H1 (cell line): ENCODE measurements around the gene SPRING1. TPM values are rescaled to one million over a fixed set of nuclear protein-coding genes. Genes with fewer than 3 reads are reported as not detected.

Source experiments
- CTCF ChIA-PET: fragments of 300-600 bp; sonication (Branson Sonifier 250); formaldehyde crosslinking; loops from one replicate; lab custom pipeline; 2021; ENCODE audit not compliant: partially characterized antibody; lab: Charles Lee
- POLR2A ChIA-PET: fragments of 300-600 bp; sonication (Branson Sonifier 250); formaldehyde crosslinking; loops from one replicate; lab custom pipeline; 2021; ENCODE audit warnings: inconsistent platforms; ENCODE audit not compliant: partially characterized antibody; lab: Charles Lee
- DNase-seq, 2 experiments: peaks; one replicate each; pipeline versions ENCODE4 v3.0.0 to v3.0.0-alpha.2; 2010 to 2022; ENCODE audit warnings: low spot score in 2 of 2, low read depth in 1 of 2, mixed read lengths in 1 of 2
- FAIRE-seq: peaks from 2 replicates; lab custom pipeline; 2011; peaks lifted over from hg19 to GRCh38; lab: Jason Lieb, UNC
- H2AFZ ChIP-seq: 2 replicates; pipeline ENCODE4 v1.8.1; 2012; ENCODE audit warnings: low read length, inconsistent platforms
- H2AK5ac ChIP-seq: 2 replicates; pipeline ENCODE4 v1.6.1; 2013; ENCODE audit warnings: low read depth, low read length
- H2BK120ac ChIP-seq: replicated peaks from 2 replicates; pipeline ENCODE3; 2013; ENCODE audit warnings: low read depth, low read length, inconsistent platforms
- H2BK12ac ChIP-seq: 2 replicates; pipeline ENCODE4 v1.6.1; 2013; ENCODE audit warnings: low read depth, low read length
- H2BK15ac ChIP-seq: 2 replicates; pipeline ENCODE4 v1.6.1; 2013; ENCODE audit warnings: low read length
- H2BK20ac ChIP-seq: 2 replicates; pipeline ENCODE4 v1.6.1; 2013; ENCODE audit warnings: low read length
- H2BK5ac ChIP-seq: 2 replicates; pipeline ENCODE4 v1.6.1; 2013; ENCODE audit warnings: low read depth, low read length
- H3K14ac ChIP-seq: 2 replicates; pipeline ENCODE4 v1.6.1; 2013; ENCODE audit warnings: inconsistent platforms; ENCODE audit not compliant: insufficient read length
- H3K18ac ChIP-seq: 2 replicates; pipeline ENCODE4 v1.6.1; 2013; ENCODE audit warnings: low read length; ENCODE audit errors: extremely low read depth
- H3K23ac ChIP-seq: 2 replicates; pipeline ENCODE4 v1.6.1; 2013; ENCODE audit warnings: inconsistent platforms; ENCODE audit not compliant: insufficient read length
- H3K23me2 ChIP-seq: 2 replicates; pipeline ENCODE4 v1.6.1; 2013; ENCODE audit warnings: low read depth, low read length
- H3K27ac ChIP-seq: 2 replicates; pipeline ENCODE4 v1.6.1; 2011; ENCODE audit warnings: low read depth, low read length, inconsistent platforms
- H3K27me3 ChIP-seq, 4 experiments: replicated peaks in 1 of 4; 1 replicate in 1 of 4; 2 replicates in 3 of 4; pipeline versions ENCODE4 v1.6.1 to v1.8.1; 2011 to 2013; ENCODE audit warnings: low read length in 3 of 4, mild to moderate bottlenecking in 3 of 4, inconsistent platforms in 2 of 4, mixed read lengths in 2 of 4, moderate library complexity in 1 of 4; ENCODE audit not compliant: control insufficient read depth in 3 of 4, insufficient read depth in 3 of 4; ENCODE audit errors: extremely low read depth in 1 of 4
- H3K36me3 ChIP-seq, 4 experiments: 2 replicates each; pipeline versions ENCODE4 v1.6.1 to v1.8.1; 2011 to 2013; ENCODE audit warnings: mild to moderate bottlenecking in 4 of 4, low read length in 3 of 4, moderate library complexity in 2 of 4, control low read depth in 1 of 4, inconsistent platforms in 1 of 4; ENCODE audit not compliant: insufficient read depth in 4 of 4, control insufficient read depth in 2 of 4
- H3K4ac ChIP-seq: replicated peaks from 2 replicates; pipeline ENCODE3; 2013; ENCODE audit warnings: low read length, low read depth, mixed read lengths, inconsistent platforms; ENCODE audit not compliant: insufficient read length
- H3K4me1 ChIP-seq, 4 experiments: replicated peaks in 1 of 4; 1 replicate in 1 of 4; 2 replicates in 3 of 4; pipeline versions ENCODE4 v1.6.1 to v1.8.1; 2011 to 2013; ENCODE audit warnings: low read length in 3 of 4, inconsistent platforms in 2 of 4, mixed read lengths in 1 of 4; ENCODE audit not compliant: insufficient read depth in 4 of 4, control insufficient read depth in 3 of 4
- H3K4me2 ChIP-seq, 2 experiments: 2 replicates each; pipeline versions ENCODE4 v1.6.1 to v1.8.1; 2011 to 2013; ENCODE audit warnings: low read depth in 2 of 2, low read length in 2 of 2, control low read depth in 1 of 2, inconsistent platforms in 1 of 2, mild to moderate bottlenecking in 1 of 2; ENCODE audit not compliant: insufficient read depth in 1 of 2
- H3K4me3 ChIP-seq, 4 experiments: fragments of 200-600, 300-600 bp in 1 of 4; sonication (generic), shearing (Covaris generic), sonication (Bioruptor Twin) in 1 of 4; 2 replicates each; pipeline versions ENCODE4 v1.5.1 to v1.8.1; 2011 to 2016; ENCODE audit warnings: low read length in 4 of 4, low read depth in 3 of 4, control low read depth in 2 of 4, inconsistent platforms in 2 of 4, mild to moderate bottlenecking in 2 of 4, mixed read lengths in 1 of 4, moderate library complexity in 1 of 4; ENCODE audit not compliant: insufficient read depth in 2 of 4; ENCODE audit errors: extremely low read depth in 1 of 4
- H3K56ac ChIP-seq: replicated peaks from 2 replicates; pipeline ENCODE3; 2013; ENCODE audit warnings: low read depth, mild to moderate bottlenecking, mixed read lengths, low read length, inconsistent platforms; ENCODE audit not compliant: insufficient read length
- H3K79me1 ChIP-seq: 2 replicates; pipeline ENCODE4 v1.6.1; 2013; ENCODE audit warnings: low read depth, low read length, control low read depth
- H3K79me2 ChIP-seq, 2 experiments: 2 replicates each; pipeline versions ENCODE4 v1.6.1 to v1.8.1; 2012 to 2013; ENCODE audit warnings: low read length in 2 of 2, mild to moderate bottlenecking in 2 of 2, inconsistent platforms in 1 of 2; ENCODE audit not compliant: insufficient read depth in 2 of 2, control insufficient read depth in 1 of 2
- H3K9ac ChIP-seq, 4 experiments: replicated peaks in 1 of 4; 1 replicate in 1 of 4; 2 replicates in 3 of 4; pipeline versions ENCODE4 v1.6.1 to v1.8.1; 2011 to 2013; ENCODE audit warnings: low read depth in 3 of 4, low read length in 3 of 4, control low read depth in 2 of 4, mild to moderate bottlenecking in 2 of 4, moderate library complexity in 2 of 4, inconsistent platforms in 1 of 4; ENCODE audit errors: extremely low read depth in 1 of 4
- H3K9me3 ChIP-seq, 2 experiments: 2 replicates each; pipeline versions ENCODE4 v1.6.1 to v1.8.1; 2012 to 2013; ENCODE audit warnings: mild to moderate bottlenecking in 2 of 2, moderate library complexity in 2 of 2, control low read depth in 1 of 2, inconsistent platforms in 1 of 2, low read depth in 1 of 2, low read length in 1 of 2, mixed read lengths in 1 of 2; ENCODE audit not compliant: insufficient read depth in 2 of 2
- H4K20me1 ChIP-seq, 2 experiments: replicated peaks in 1 of 2; 2 replicates each; pipeline versions ENCODE3 to v1.8.1; 2011 to 2013; ENCODE audit warnings: inconsistent platforms in 2 of 2, low read length in 2 of 2, mild to moderate bottlenecking in 1 of 2; ENCODE audit not compliant: insufficient read depth in 2 of 2, control insufficient read depth in 1 of 2
- H4K5ac ChIP-seq: 2 replicates; pipeline ENCODE4 v1.6.1; 2013; ENCODE audit warnings: low read length, low read depth, mixed read lengths, inconsistent platforms; ENCODE audit not compliant: insufficient read length
- H4K8ac ChIP-seq: 2 replicates; pipeline ENCODE4 v1.8.0; 2013; ENCODE audit warnings: mild to moderate bottlenecking, moderate library complexity, low read length, inconsistent platforms; ENCODE audit not compliant: insufficient read depth; ENCODE audit errors: extremely low read depth
- H4K91ac ChIP-seq: replicated peaks from 2 replicates; pipeline ENCODE3; 2013; ENCODE audit warnings: low read length, mixed read lengths, inconsistent platforms; ENCODE audit not compliant: insufficient read length
- ATF2 ChIP-seq: IDR thresholded peaks from 2 replicates; pipeline ENCODE4 v1.6.1; 2012; ENCODE audit warnings: low read length, inconsistent platforms
- CBX5 ChIP-seq: fragments of 300-800, 300-1000 bp; sonication (generic); IDR thresholded peaks from 2 replicates; pipeline ENCODE4 v1.7.1; 2016; ENCODE audit warnings: antibody characterized with exemption, low read length, low read depth
- CBX8 ChIP-seq: fragments of 300-800, 300-1000 bp; sonication (generic); IDR thresholded peaks from 2 replicates; pipeline ENCODE4 v1.7.1; 2016; ENCODE audit warnings: low read depth, low read length, borderline replicate concordance
- CHD1 ChIP-seq: IDR thresholded peaks from 2 replicates; pipeline ENCODE4 v1.6.1; 2012; ENCODE audit warnings: low read depth, low read length, improper control_type of control experiment
- CHD2 ChIP-seq: IDR thresholded peaks from 2 replicates; pipeline ENCODE4 v1.6.1; 2012; ENCODE audit warnings: low read length, improper control_type of control experiment
- EZH2 ChIP-seq: fragments of 200-600 bp; sonication (generic); IDR thresholded peaks from 2 replicates; pipeline ENCODE4 v1.7.1; 2012; ENCODE audit warnings: low read depth, mild to moderate bottlenecking, moderate library complexity, low read length, inconsistent platforms; ENCODE audit not compliant: severe bottlenecking
- GABPA ChIP-seq: IDR thresholded peaks from 2 replicates; pipeline ENCODE4 v1.6.1; 2011; ENCODE audit warnings: mild to moderate bottlenecking, low read length, moderate library complexity, borderline replicate concordance; ENCODE audit not compliant: insufficient read depth
- HDAC2 ChIP-seq, 2 experiments: fragments of 300-600 bp in 1 of 2; sonication (generic) in 1 of 2; IDR thresholded peaks; 2 replicates each; pipeline ENCODE4 v1.6.1; 2011 to 2012; ENCODE audit warnings: low read depth in 2 of 2, low read length in 2 of 2, mild to moderate bottlenecking in 2 of 2, moderate library complexity in 2 of 2, borderline replicate concordance in 1 of 2, inconsistent platforms in 1 of 2
- JUN ChIP-seq: IDR thresholded peaks from 2 replicates; pipeline ENCODE4 v1.6.1; 2011; ENCODE audit warnings: low read depth, mild to moderate bottlenecking, improper control_type of control experiment, low read length
- JUND ChIP-seq: IDR thresholded peaks from 2 replicates; pipeline ENCODE4 v1.6.1; 2011; ENCODE audit warnings: mild to moderate bottlenecking, improper control_type of control experiment, low read length
- KDM4A ChIP-seq: IDR thresholded peaks from one replicate; pipeline ENCODE4 v1.7.1; 2012; ENCODE audit warnings: low read depth, mild to moderate bottlenecking, moderate library complexity, low read length, inconsistent platforms; ENCODE audit not compliant: severe bottlenecking
- MAFK ChIP-seq: IDR thresholded peaks from 2 replicates; pipeline ENCODE4 v1.6.1; 2012; ENCODE audit warnings: low read depth, mild to moderate bottlenecking, improper control_type of control experiment, low read length
- TEAD4 ChIP-seq: IDR thresholded peaks from 2 replicates; pipeline ENCODE4 v1.6.1; 2012; ENCODE audit warnings: low read depth, low read length, inconsistent platforms, mixed read lengths
- WGBS, 2 experiments: shearing (Covaris generic) in 1 of 2; methylation state at CpG; one replicate each; pipeline versions ENCODE4 v1.1.6 to v1.1.7; 2013 to 2015; ENCODE audit warnings: low lambda C conversion rate in 2 of 2, mixed read lengths in 2 of 2, inconsistent platforms in 1 of 2, low coverage in 1 of 2, missing lambda C conversion rate in 1 of 2; ENCODE audit not compliant: insufficient replicate concordance in 2 of 2, insufficient coverage in 1 of 2, insufficient read length in 1 of 2; ENCODE audit errors: extremely low coverage in 1 of 2, missing lambda C conversion rate in 1 of 2; 5-methylcytosine and 5-hydroxymethylcytosine counted together
- polyA plus RNA-seq, 7 experiments: library from polyadenylated mRNA; depleted of rRNA in 3 of 7; stranded (reverse) in 5 of 7; unstranded in 2 of 7; fragments of >200 nt in 5 of 7; fragments of 200-250 nt in 2 of 7; gene quantifications; 1 replicate in 5 of 7; 2 replicates in 1 of 7; 4 replicates in 1 of 7; pipeline versions ENCODE4 v1.2.1 to v1.2.3, GENCODE V29; 2011 to 2013; ENCODE audit warnings: missing spikeins in 2 of 7, mixed read lengths in 2 of 7
- total RNA-seq: library from RNA; stranded (reverse); fragmentation: NEBNext Ultra II Directional; extraction: Animal tissue kit (Norgen Biotek cat#: 25700); gene quantifications from 2 replicates; pipeline ENCODE4 v1.2.1, GENCODE V29; 2021

The SPRING1 gene
- total and polyA plus RNA-seq, 2 of the 8 experiments (the other 6 are each of a cell fraction or from before 2014, with no cell fraction given) = 14.3 to 46.5 TPM

- Histone ChIP-seq H3K27me3 (no peaks in the 10 kb centered on the region), H2BK120ac (no peak overlapping the region), H3K4ac (no peak overlapping the region), H2BK12ac (no peak overlapping the region), H2BK20ac (no peak overlapping the region), H4K20me1 (no peaks in the 10 kb centered on the region), H4K8ac (no peak overlapping the region), H3K4me1 (no peaks in the 10 kb centered on the region), H3K9me3 (no peaks in the 10 kb centered on the region), H3K4me2 (no peak overlapping the region), H2BK15ac (no peak overlapping the region), H3K4me3 (no peak overlapping the region), H2AFZ (no peak overlapping the region), H3K27ac (no peak overlapping the region), H2BK5ac (no peak overlapping the region), H4K91ac (no peak overlapping the region), H3K23me2 (no peaks in the 10 kb centered on the region), H3K18ac (no peak overlapping the region), H3K79me2 (no peaks in the 10 kb centered on the region), H3K56ac (no peak overlapping the region), H4K5ac (no peak overlapping the region), H3K23ac (no peak overlapping the region), H2AK5ac (no peak overlapping the region), H3K79me1 (0 out of 2 replicates have a peak, but pooled peaks cover under 1% of the 10 kb centered on the region), H3K36me3 (peaks cover 2 to 6% (median 3%) of the 10 kb centered on the region in 4 experiments; a peak in 6 of 8 replicates), H3K9ac (no peak overlapping the region), H3K14ac (no peak overlapping the region)
- POLR2A ChIA-PET = no interaction called here
- DNase-seq (no peak), FAIRE-seq (no peak)
- 91% methylated on average over 3 of the region's 3 CpGs; no CpG with 5 or more reads in 1 of the 2 experiments for WGBS, 2 experiments
- CTCF ChIA-PET = interaction anchor here (0.7 to 1.7 kb wide), 2 partner anchors 14 to 91 kb away, joined by 3 to 4 read pairs; no protein-coding TSS in a partner anchor
- no peak for TF ChIP-seq JUN
- TF ChIP-seq HDAC2 (IDR thresholded peaks at IDR 0.05; ENCODE audit: borderline replicate concordance in 1 of 2, low read depth in 2 of 2, low read length in 2 of 2) = no peak
- no peak for TF ChIP-seq CHD1
- TF ChIP-seq GABPA = no peak
- TF ChIP-seq ATF2 = no peak
- no peak for TF ChIP-seq MAFK
- TF ChIP-seq CBX8 = no peak
- no peak for TF ChIP-seq EZH2
- no peak for TF ChIP-seq JUND
- TF ChIP-seq CHD2 = no peak
- no peak for TF ChIP-seq TEAD4
- TF ChIP-seq KDM4A = no peak
- no peak for TF ChIP-seq CBX5
Measured at GRCh38 chr12:116766746-116767145, 28.9 kb upstream of the SPRING1 start.
